ENCODE data around the gene CERCAM.

DNA sequence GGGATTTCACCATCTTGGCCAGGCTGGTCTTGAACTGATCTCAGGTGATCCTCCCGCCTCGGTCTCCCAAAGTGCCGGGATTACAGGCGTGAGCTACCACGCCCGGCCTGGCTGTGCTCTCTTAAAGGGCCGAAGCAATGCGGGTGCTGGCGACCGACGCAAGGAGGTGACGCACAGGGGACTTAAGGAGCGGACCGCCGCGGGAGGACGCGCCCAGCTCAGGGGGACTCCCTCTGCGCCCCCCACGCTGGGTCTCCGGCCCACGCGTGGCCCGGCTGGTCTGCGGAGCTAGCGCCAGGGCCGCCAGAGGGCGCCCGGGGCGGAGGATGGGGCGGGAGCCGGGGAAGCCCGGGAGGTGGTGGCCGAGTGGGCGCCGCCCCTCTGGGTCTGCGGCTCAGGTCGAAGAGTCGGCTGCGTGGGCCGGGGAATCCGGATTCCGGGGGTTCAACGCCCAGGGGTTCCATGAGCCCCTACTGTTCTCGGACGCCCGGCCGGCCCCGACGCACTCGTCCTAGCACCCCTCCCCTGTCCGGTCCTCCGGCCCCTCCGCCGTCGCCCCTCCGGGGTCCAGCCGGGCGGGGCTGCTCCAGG lies 502 bp upstream of the CERCAM start:
- TF ChIP-seq, protein P1, sequence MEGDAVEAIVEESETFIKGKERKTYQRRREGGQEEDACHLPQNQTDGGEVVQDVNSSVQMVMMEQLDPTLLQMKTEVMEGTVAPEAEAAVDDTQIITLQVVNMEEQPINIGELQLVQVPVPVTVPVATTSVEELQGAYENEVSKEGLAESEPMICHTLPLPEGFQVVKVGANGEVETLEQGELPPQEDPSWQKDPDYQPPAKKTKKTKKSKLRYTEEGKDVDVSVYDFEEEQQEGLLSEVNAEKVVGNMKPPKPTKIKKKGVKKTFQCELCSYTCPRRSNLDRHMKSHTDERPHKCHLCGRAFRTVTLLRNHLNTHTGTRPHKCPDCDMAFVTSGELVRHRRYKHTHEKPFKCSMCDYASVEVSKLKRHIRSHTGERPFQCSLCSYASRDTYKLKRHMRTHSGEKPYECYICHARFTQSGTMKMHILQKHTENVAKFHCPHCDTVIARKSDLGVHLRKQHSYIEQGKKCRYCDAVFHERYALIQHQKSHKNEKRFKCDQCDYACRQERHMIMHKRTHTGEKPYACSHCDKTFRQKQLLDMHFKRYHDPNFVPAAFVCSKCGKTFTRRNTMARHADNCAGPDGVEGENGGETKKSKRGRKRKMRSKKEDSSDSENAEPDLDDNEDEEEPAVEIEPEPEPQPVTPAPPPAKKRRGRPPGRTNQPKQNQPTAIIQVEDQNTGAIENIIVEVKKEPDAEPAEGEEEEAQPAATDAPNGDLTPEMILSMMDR (IDR thresholded peaks at IDR 0.05) = peak in 5 of 7 experiments; percentile 36 to 82 (median 67)
- TF ChIP-seq POLR2A (IDR thresholded peaks at IDR 0.05) (no peak), POLR2AphosphoS5 (IDR thresholded peaks at IDR 0.05) (peak in 2 of 3 donors; percentile 6 to 29)

All from stomach (tissue), 4 donors.